Liver (tissue), 3 donors: Measurements from ENCODE around the gene KIFC3.

Source experiments
- YY1 ChIP-seq: IDR thresholded peaks from 2 replicates; pipeline ENCODE4 v1.6.1; 2016; ENCODE audit warnings: antibody characterized with exemption, mild to moderate bottlenecking
- TF ChIP-seq, protein P1 (sequence below): IDR thresholded peaks from 2 replicates; pipeline ENCODE4 v1.6.1; 2016; ENCODE audit warnings: antibody characterized with exemption
- TF ChIP-seq, protein P2 (sequence below): fragments of 150-350 bp; IDR thresholded peaks from 2 replicates; pipeline ENCODE4 v1.5.1; 2017; ENCODE audit warnings: improper control_type of control experiment, low read depth, low read length; ENCODE audit not compliant: missing input control
- donor health status: healthy.
- donor health status: healthy.

DNA sequence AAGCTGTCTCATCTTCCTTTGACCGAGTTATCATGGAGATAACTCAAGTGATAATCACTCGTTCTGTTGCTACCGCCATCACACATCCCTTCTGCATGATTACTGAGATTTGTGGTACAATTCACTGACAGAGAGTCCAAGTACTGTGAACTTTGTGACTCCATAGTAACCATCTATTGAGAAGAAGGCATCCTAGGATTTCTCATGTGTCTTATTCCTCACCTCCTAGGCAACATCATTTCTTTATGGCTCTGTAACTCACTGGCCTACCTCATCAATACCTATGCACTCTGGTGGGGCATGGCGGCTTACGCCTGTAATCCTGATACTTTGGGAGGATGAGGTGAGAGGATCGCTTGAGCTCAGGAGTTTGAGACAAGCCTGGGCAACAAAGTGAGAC, 88.2 kb downstream of the KIFC3 start:
- TF ChIP-seq, protein P1, sequence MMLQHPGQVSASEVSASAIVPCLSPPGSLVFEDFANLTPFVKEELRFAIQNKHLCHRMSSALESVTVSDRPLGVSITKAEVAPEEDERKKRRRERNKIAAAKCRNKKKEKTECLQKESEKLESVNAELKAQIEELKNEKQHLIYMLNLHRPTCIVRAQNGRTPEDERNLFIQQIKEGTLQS: no peak
- TF ChIP-seq, protein P2, sequence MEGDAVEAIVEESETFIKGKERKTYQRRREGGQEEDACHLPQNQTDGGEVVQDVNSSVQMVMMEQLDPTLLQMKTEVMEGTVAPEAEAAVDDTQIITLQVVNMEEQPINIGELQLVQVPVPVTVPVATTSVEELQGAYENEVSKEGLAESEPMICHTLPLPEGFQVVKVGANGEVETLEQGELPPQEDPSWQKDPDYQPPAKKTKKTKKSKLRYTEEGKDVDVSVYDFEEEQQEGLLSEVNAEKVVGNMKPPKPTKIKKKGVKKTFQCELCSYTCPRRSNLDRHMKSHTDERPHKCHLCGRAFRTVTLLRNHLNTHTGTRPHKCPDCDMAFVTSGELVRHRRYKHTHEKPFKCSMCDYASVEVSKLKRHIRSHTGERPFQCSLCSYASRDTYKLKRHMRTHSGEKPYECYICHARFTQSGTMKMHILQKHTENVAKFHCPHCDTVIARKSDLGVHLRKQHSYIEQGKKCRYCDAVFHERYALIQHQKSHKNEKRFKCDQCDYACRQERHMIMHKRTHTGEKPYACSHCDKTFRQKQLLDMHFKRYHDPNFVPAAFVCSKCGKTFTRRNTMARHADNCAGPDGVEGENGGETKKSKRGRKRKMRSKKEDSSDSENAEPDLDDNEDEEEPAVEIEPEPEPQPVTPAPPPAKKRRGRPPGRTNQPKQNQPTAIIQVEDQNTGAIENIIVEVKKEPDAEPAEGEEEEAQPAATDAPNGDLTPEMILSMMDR: no peak
- no peak for TF ChIP-seq YY1
